Liver (tissue), 3 donors: ENCODE data around the gene PAPPA.

ENCODE experiments used
- EGR1 ChIP-seq, 2 donors: IDR thresholded peaks; 2 replicates each; pipeline ENCODE4 v1.6.1; 2016 to 2018; ENCODE audit warnings: antibody characterized with exemption in 2 of 2, low read depth in 2 of 2
- FOXA1 ChIP-seq: IDR thresholded peaks from 2 replicates; pipeline ENCODE4 v1.6.1; 2016; ENCODE audit warnings: antibody characterized with exemption
- JUND ChIP-seq, 2 donors: IDR thresholded peaks; 2 replicates each; pipeline ENCODE4 v1.6.1; 2016; ENCODE audit warnings: antibody characterized with exemption in 2 of 2
- RAD21 ChIP-seq, 2 donors: IDR thresholded peaks; 2 replicates each; pipeline ENCODE4 v1.6.1; 2016; ENCODE audit warnings: antibody characterized with exemption in 2 of 2, mild to moderate bottlenecking in 2 of 2
- REST ChIP-seq: IDR thresholded peaks from 2 replicates; pipeline ENCODE4 v1.6.1; 2016; ENCODE audit warnings: antibody characterized with exemption, mild to moderate bottlenecking
- SP1 ChIP-seq: IDR thresholded peaks from 2 replicates; pipeline ENCODE4 v1.6.1; 2018; ENCODE audit warnings: antibody characterized with exemption, mild to moderate bottlenecking
- TAF1 ChIP-seq: conservative IDR thresholded peaks from 2 replicates; pipeline ENCODE4 v1.6.1; 2016; ENCODE audit warnings: antibody characterized with exemption, mild to moderate bottlenecking
- YY1 ChIP-seq: IDR thresholded peaks from 2 replicates; pipeline ENCODE4 v1.6.1; 2016; ENCODE audit warnings: antibody characterized with exemption, mild to moderate bottlenecking
- TF ChIP-seq, protein P1 (sequence below): fragments of 150-350 bp; IDR thresholded peaks from 2 replicates; pipeline ENCODE4 v1.5.1; 2017; ENCODE audit warnings: improper control_type of control experiment, low read depth, low read length; ENCODE audit not compliant: missing input control
- TF ChIP-seq, protein P2 (sequence below): IDR thresholded peaks from 2 replicates; pipeline ENCODE4 v1.6.1; 2016; ENCODE audit warnings: antibody characterized with exemption
- TF ChIP-seq, protein P3 (sequence below): IDR thresholded peaks from 2 replicates; pipeline ENCODE4 v1.6.1; 2016; ENCODE audit warnings: antibody characterized with exemption
- TF ChIP-seq, protein P4 (sequence below): IDR thresholded peaks from 2 replicates; pipeline ENCODE4 v1.6.1; 2016; ENCODE audit warnings: antibody characterized with exemption
- donor health status: healthy.
- donor health status: healthy.

DNA sequence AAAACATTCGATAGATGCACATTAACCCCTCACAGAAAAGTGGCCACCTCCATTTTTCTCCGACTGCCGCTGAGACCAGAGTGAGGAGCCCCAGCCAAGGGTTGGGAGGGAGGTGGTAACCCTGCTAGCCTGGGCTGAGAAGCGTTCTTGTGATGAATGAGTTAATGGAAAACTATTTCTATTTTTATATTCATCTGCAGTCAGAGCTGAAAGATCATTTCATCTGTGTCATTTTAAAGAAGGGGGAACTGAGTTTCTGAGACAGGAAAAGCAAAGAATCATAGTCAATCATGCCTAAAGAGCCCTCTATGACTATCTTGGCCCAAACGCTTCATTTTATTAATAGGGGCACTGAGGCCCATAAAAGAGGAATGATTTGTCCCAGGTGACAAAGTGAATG is 229.5 kb downstream of the PAPPA start:
- TF ChIP-seq, protein P1, sequence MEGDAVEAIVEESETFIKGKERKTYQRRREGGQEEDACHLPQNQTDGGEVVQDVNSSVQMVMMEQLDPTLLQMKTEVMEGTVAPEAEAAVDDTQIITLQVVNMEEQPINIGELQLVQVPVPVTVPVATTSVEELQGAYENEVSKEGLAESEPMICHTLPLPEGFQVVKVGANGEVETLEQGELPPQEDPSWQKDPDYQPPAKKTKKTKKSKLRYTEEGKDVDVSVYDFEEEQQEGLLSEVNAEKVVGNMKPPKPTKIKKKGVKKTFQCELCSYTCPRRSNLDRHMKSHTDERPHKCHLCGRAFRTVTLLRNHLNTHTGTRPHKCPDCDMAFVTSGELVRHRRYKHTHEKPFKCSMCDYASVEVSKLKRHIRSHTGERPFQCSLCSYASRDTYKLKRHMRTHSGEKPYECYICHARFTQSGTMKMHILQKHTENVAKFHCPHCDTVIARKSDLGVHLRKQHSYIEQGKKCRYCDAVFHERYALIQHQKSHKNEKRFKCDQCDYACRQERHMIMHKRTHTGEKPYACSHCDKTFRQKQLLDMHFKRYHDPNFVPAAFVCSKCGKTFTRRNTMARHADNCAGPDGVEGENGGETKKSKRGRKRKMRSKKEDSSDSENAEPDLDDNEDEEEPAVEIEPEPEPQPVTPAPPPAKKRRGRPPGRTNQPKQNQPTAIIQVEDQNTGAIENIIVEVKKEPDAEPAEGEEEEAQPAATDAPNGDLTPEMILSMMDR: no peak
- TF ChIP-seq, protein P2, sequence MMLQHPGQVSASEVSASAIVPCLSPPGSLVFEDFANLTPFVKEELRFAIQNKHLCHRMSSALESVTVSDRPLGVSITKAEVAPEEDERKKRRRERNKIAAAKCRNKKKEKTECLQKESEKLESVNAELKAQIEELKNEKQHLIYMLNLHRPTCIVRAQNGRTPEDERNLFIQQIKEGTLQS: no peak
- TF ChIP-seq, protein P3, sequence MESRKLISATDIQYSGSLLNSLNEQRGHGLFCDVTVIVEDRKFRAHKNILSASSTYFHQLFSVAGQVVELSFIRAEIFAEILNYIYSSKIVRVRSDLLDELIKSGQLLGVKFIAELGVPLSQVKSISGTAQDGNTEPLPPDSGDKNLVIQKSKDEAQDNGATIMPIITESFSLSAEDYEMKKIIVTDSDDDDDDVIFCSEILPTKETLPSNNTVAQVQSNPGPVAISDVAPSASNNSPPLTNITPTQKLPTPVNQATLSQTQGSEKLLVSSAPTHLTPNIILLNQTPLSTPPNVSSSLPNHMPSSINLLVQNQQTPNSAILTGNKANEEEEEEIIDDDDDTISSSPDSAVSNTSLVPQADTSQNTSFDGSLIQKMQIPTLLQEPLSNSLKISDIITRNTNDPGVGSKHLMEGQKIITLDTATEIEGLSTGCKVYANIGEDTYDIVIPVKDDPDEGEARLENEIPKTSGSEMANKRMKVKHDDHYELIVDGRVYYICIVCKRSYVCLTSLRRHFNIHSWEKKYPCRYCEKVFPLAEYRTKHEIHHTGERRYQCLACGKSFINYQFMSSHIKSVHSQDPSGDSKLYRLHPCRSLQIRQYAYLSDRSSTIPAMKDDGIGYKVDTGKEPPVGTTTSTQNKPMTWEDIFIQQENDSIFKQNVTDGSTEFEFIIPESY: no peak
- TF ChIP-seq, protein P4, sequence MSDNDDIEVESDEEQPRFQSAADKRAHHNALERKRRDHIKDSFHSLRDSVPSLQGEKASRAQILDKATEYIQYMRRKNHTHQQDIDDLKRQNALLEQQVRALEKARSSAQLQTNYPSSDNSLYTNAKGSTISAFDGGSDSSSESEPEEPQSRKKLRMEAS: no peak
- no peak for TF ChIP-seq FOXA1
- TF ChIP-seq REST: no peak
- no peak for TF ChIP-seq YY1
- TF ChIP-seq RAD21 (IDR thresholded peaks at IDR 0.05): no peak
- no peak for TF ChIP-seq TAF1
- no peak for TF ChIP-seq EGR1 (IDR thresholded peaks at IDR 0.05; ENCODE audit: low read depth in 2 of 2)
- no peak for TF ChIP-seq SP1
- TF ChIP-seq JUND (IDR thresholded peaks at IDR 0.05): no peak
